ENCODE measurements around the gene LIX1L. TPM values are rescaled to one million over a fixed set of nuclear protein-coding genes. Genes with fewer than 3 reads are reported as not detected.

Gene LIX1L
- polyA plus RNA-seq, 2 of the 4 experiments (the other 2 are of a cell fraction), result 10.5 to 35.8 TPM

DNA sequence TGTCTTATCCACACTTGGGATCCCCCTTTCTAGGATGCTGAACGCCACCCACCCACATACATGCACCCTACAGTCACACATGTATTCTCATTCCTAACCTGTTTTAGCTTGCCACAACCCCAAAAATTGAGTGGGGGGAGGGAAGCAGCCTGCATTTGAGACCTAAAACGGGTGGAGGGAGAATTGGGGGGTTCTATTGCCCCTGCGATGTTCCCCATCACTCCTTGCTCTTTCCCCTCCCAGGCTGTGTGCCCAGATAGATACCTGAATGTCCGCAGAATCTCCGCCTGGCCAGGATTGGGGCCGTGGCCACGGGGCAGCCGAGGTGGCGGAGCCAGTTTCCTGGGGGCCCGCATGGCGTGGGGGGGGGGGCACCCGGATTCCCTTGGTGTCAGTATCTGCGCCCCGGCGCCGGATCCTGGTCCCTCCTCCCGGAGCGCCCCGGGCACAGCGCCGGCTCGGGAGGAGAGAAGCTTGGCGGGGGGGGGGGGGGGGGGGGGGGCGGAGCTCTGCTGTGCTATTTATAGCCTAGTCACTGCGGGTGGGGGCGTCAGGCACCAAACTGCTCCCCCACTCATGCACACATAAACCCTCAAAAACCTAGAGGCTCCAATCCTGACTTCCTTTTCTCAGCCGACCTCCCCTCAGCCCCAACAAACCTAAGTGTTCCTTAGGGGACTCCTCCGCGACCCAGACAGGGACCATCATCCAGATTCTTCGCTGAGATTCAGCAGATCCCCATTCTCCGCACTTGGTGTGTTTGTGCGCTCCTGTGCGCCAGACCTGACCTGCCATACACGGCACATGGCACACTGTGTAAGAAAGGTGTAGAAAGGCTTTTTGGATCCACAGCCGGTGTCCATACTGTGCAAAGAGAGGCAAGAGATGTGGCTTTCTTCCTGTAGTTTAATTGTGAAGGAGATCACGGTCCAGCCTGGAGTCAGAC, 4.6 kb upstream of the LIX1L start (continued):
- TF ChIP-seq MAZ (IDR thresholded peaks at IDR 0.05; ENCODE audit: borderline replicate concordance, low read depth, low read length), result no peak
- TF ChIP-seq HEYL (CRISPR knock-in tag; IDR thresholded peaks at IDR 0.05), result no peak
- no peak for TF ChIP-seq POLR2A (IDR thresholded peaks at IDR 0.05; ENCODE audit: low read length)
- no peak for TF ChIP-seq HOXA7 (CRISPR knock-in tag; IDR thresholded peaks at IDR 0.05)
- no peak for TF ChIP-seq ZFP36 (IDR thresholded peaks at IDR 0.05; ENCODE audit: borderline replicate concordance, partially characterized antibody)
- no peak for TF ChIP-seq TFCP2L1 (CRISPR knock-in tag; IDR thresholded peaks at IDR 0.05)

DNA sequence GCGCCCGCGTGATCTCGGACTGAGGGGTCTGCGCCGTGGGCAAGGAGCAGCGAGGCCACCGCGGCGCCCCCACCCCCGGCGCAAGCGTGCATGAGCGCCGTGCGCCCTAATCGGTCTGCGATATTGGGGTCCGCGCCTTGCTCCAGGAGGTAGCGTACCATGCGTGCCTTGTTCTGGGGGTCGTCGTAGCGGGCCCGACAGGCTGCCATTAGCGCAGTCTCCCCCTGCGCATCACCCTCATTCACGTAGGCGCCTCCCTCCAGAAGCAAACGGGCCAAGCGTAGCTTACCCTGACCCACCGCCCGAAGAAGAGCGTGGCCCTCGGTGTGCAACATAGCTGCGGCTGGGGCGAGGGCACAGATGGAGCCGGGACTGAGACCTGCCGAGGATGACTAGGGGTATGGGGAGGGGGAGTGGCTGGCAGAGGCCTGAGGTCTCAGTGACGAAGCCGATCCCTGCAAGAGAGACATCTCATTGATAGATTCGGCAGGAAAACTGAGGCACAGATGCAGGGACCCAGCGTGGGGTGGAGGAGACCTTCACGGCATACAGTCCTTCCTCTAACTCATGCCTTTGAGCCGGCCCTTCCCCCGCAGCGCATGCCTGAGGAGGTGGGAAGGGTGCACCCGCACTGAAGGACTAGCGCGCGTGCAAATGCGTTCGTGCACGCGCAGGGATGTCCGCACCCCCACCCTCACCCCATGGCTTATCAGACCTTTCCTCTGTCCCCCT, 3.8 kb upstream of the LIX1L start:
- POLR2A ChIA-PET, result interaction anchor here (1.0 kb wide), 1 partner anchor 34 kb away, joined by 4 read pairs; the partner anchor contains the start of gene RBM8A
- CTCF ChIA-PET, result interaction anchor here (9.1 kb wide), 1 partner anchor 18 kb away, joined by 110 read pairs; no protein-coding TSS in a partner anchor

GRCh38 chr1:145961109-145961424, 3.2 kb upstream of the LIX1L start:
- Histone ChIP-seq H3K9me3 (no peaks in the 10 kb centered on the region), H3K4me3 (peak overlapping the region; percentile 73), H3K4me1 (peaks cover 53% of the 10 kb centered on the region), H3K4me2 (peak overlapping the region; percentile 92), H3K27ac (peak overlapping the region; percentile 82 to 85)
- POLR2A ChIA-PET, result no interaction called here
- WGBS (ENCODE audit: missing lambda C conversion rate), result 34% methylated on average over 22 of the region's 22 CpGs
- CTCF ChIA-PET, result no interaction called here
- FAIRE-seq, result no peak
- DNase-seq (ENCODE audit: low read depth in 1 of 2, low spot score in 1 of 2), result no peak
- no peak for TF ChIP-seq CHD2 (IDR thresholded peaks at IDR 0.05; ENCODE audit: low read length, partially characterized antibody)
- TF ChIP-seq CBX2 (IDR thresholded peaks at IDR 0.05; ENCODE audit: borderline replicate concordance, low read depth), result no peak
- no peak for TF ChIP-seq POLR2A (IDR thresholded peaks at IDR 0.05; ENCODE audit: low read length)
- TF ChIP-seq ZC3H11A (IDR thresholded peaks at IDR 0.05), result no peak
- no peak for TF ChIP-seq CBX8 (IDR thresholded peaks at IDR 0.05)
- TF ChIP-seq ZNF302 (CRISPR knock-in tag; IDR thresholded peaks at IDR 0.05), result no peak
- no peak for TF ChIP-seq SMC3 (IDR thresholded peaks at IDR 0.05)
- TF ChIP-seq, protein P1, sequence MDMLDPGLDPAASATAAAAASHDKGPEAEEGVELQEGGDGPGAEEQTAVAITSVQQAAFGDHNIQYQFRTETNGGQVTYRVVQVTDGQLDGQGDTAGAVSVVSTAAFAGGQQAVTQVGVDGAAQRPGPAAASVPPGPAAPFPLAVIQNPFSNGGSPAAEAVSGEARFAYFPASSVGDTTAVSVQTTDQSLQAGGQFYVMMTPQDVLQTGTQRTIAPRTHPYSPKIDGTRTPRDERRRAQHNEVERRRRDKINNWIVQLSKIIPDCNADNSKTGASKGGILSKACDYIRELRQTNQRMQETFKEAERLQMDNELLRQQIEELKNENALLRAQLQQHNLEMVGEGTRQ (IDR thresholded peaks at IDR 0.05), result no peak
- no peak for TF ChIP-seq E2F6 (IDR thresholded peaks at IDR 0.05; ENCODE audit: borderline replicate concordance, low read depth)
- TF ChIP-seq MAZ (IDR thresholded peaks at IDR 0.05; ENCODE audit: borderline replicate concordance, low read depth, low read length), result no peak
- no peak for TF ChIP-seq RFX5 (IDR thresholded peaks at IDR 0.05)
- TF ChIP-seq NFE2L2 (conservative IDR thresholded peaks at IDR 0.05; ENCODE audit: low read length), result no peak
- ATAC-seq, result no peak

More for the DNA sequence above, 3.8 kb upstream of the LIX1L start:
- Histone ChIP-seq H3K4me2 (peak overlapping the region; percentile 92), H3K4me3 (peak overlapping the region; percentile 73), H3K27ac (peak overlapping the region in 1 of 2 experiments; percentile 85; a peak in 4 of 6 replicates), H3K4me1 (peaks cover 48% of the 10 kb centered on the region), H3K9me3 (no peaks in the 10 kb centered on the region)
- no peak for FAIRE-seq
- TF ChIP-seq, protein P2, sequence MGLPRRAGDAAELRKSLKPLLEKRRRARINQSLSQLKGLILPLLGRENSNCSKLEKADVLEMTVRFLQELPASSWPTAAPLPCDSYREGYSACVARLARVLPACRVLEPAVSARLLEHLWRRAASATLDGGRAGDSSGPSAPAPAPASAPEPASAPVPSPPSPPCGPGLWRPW (IDR thresholded peaks at IDR 0.05), result no peak
- no peak for TF ChIP-seq ZNF302 (CRISPR knock-in tag; IDR thresholded peaks at IDR 0.05)
- TF ChIP-seq EHMT2 (IDR thresholded peaks at IDR 0.05; ENCODE audit: low read depth), result no peak
- no peak for TF ChIP-seq SREBF2 (IDR thresholded peaks at IDR 0.05)
- no peak for TF ChIP-seq ELK1 (IDR thresholded peaks at IDR 0.05; ENCODE audit: low read depth, low read length)
- TF ChIP-seq, protein P3, sequence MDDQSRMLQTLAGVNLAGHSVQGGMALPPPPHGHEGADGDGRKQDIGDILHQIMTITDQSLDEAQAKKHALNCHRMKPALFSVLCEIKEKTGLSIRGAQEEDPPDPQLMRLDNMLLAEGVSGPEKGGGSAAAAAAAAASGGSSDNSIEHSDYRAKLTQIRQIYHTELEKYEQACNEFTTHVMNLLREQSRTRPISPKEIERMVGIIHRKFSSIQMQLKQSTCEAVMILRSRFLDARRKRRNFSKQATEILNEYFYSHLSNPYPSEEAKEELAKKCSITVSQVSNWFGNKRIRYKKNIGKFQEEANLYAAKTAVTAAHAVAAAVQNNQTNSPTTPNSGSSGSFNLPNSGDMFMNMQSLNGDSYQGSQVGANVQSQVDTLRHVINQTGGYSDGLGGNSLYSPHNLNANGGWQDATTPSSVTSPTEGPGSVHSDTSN (IDR thresholded peaks at IDR 0.05), result no peak
- no peak for TF ChIP-seq FOSB (CRISPR knock-in tag; IDR thresholded peaks at IDR 0.05)
- TF ChIP-seq RAD21 (conservative IDR thresholded peaks at IDR 0.05 in 1 of 2, IDR thresholded peaks at IDR 0.05 in 1 of 2), result no peak
- no peak for TF ChIP-seq NFE2L2 (conservative IDR thresholded peaks at IDR 0.05; ENCODE audit: low read length)
- TF ChIP-seq HDAC2 (IDR thresholded peaks at IDR 0.05), result no peak
- TF ChIP-seq HOXB5 (CRISPR knock-in tag; IDR thresholded peaks at IDR 0.05), result no peak
- TF ChIP-seq TFCP2L1 (CRISPR knock-in tag; IDR thresholded peaks at IDR 0.05), result no peak
- no peak for TF ChIP-seq RARB (CRISPR knock-in tag; IDR thresholded peaks at IDR 0.05)
- no peak for TF ChIP-seq KDM1A (IDR thresholded peaks at IDR 0.05; ENCODE audit: low read depth)
- TF ChIP-seq POLR2AphosphoS2 (conservative IDR thresholded peaks at IDR 0.05; ENCODE audit: low read length), result no peak
- no peak for TF ChIP-seq FOSL2 (IDR thresholded peaks at IDR 0.05)
- no peak for TF ChIP-seq FOSL2 (CRISPR knock-in tag; IDR thresholded peaks at IDR 0.05)
- ATAC-seq, result no peak
- no peak for DNase-seq (ENCODE audit: low read depth in 1 of 2, low spot score in 1 of 2)
- 78% methylated on average over 45 of the region's 57 CpGs for WGBS (ENCODE audit: missing lambda C conversion rate)

Measured in A549 (cell line).